Neuron (in vitro differentiated cells): Measurements from ENCODE around the gene CAPS.

Source experiments
- H2AFZ ChIP-seq: one replicate; pipeline ENCODE4 v1.6.1; 2013; ENCODE audit warnings: low read depth, mild to moderate bottlenecking, inconsistent platforms, low read length, moderate library complexity
- H3K27me3 ChIP-seq: one replicate; pipeline ENCODE4 v1.6.1; 2013; ENCODE audit warnings: low read length; ENCODE audit not compliant: insufficient read depth
- H3K36me3 ChIP-seq: one replicate; pipeline ENCODE4 v1.6.1; 2013; ENCODE audit warnings: low read length; ENCODE audit not compliant: insufficient read depth
- H3K4me1 ChIP-seq: one replicate; pipeline ENCODE4 v1.6.1; 2013; ENCODE audit warnings: low read length; ENCODE audit not compliant: insufficient read depth
- H3K4me3 ChIP-seq: 2 replicates; pipeline ENCODE4 v1.5.1; 2013; ENCODE audit warnings: mild to moderate bottlenecking, low read length, moderate library complexity
- H3K9me3 ChIP-seq: one replicate; pipeline ENCODE4 v1.6.1; 2013; ENCODE audit warnings: low read length

Gene CAPS

DNA sequence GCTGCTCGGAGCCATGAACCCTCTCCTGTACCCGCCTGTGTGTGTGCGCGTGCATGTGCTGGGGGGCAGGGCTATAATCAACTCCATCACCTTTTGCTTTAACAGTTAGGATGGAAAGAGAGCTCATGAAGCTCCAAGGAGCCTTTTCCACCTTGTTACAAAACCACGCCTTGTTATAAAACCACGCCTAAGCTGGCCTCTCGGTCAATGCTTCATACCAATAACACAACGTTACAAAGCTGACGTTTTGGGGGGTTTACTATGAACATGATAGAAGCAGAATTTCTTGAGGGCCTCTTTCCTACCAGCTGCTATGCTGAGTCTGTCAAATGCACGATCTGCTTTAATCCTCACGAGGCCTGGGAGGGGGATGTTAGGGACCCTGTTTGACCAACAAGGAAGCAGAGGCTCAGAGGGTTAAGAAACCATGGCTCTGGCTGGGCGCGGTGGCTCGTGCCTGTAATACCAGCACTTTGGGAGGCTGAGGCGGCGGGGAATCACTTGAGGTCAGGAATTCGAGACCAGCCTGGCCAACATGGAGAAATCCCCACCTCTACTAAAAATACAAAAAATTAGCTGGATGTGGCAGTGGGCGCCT lies 11.9 kb downstream of the CAPS start:
- Histone ChIP-seq H2AFZ (no peak overlapping the region), H3K4me3 (no peak overlapping the region), H3K4me1 (no peaks in the 10 kb centered on the region), H3K36me3 (peaks cover 91% of the 10 kb centered on the region), H3K27me3 (no peaks in the 10 kb centered on the region), H3K9me3 (no peaks in the 10 kb centered on the region)

DNA sequence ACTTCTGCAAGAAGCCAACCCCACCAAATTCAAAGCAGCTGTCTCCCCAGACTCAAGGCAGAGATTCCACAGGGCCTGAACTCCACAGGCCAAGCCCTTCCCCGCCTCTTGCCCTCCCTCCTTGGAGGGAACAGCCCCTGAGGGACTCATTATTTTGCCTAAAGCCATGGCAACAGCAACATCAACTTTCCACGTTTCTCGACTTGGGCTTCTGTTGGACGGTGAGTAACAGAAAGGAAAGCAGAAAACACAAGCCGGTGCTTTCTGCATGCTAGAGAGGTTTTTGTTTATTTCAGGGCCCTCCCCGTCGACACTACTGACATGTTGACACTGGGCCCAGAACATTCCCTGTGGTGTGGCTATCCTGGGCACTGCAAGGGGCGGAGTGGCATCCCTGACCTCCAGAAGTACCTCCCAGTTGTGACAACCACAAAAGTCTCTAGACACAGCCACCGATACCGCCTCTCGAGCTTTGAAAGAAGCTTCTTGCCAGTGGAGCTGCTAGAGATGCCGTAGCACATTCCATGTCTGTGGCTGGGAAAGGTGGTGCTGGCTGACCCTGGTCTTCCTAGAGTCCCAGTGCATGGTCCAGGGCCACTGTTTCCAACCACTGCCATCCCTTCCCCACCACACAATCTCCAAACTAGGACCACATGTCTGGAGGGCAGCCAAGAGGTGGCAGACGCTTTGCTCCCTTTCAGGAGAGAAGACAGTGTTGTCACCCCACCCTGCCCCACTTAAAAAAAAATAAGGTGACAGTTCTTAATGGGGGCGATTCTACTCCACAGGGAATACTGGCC lies 12.8 kb downstream of the CAPS start:
- H3K4me1 ChIP-seq, result no peaks in the 10 kb centered on the region
- no peak overlapping the region for H3K4me3 ChIP-seq
- no peak overlapping the region for H2AFZ ChIP-seq
- H3K36me3 ChIP-seq, result peaks cover 88% of the 10 kb centered on the region
- H3K27me3 ChIP-seq, result no peaks in the 10 kb centered on the region
- no peaks in the 10 kb centered on the region for H3K9me3 ChIP-seq

DNA sequence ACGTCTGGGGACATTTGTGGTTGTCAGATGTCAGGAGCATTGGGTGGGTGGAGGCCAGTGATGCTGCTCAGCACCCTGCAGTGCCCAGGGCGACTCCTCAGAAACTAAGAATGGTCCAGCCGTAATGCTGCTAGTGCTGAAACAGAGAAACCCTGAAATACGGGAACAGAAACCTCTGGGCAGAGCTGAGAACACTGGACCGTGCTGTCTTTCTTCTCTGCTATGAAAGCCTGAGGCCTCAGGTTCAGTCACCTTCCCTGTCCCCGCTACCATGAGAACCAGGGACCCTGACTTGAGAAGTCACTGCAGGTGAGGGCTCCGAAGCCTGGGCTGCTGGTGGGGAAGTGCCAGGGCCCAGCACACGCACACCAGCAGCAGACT lies 13.4 kb downstream of the CAPS start:
- Histone ChIP-seq H3K9me3 (no peaks in the 10 kb centered on the region), H3K4me1 (no peaks in the 10 kb centered on the region), H3K27me3 (no peaks in the 10 kb centered on the region), H2AFZ (no peak overlapping the region), H3K4me3 (no peak overlapping the region), H3K36me3 (peaks cover 88% of the 10 kb centered on the region)

DNA sequence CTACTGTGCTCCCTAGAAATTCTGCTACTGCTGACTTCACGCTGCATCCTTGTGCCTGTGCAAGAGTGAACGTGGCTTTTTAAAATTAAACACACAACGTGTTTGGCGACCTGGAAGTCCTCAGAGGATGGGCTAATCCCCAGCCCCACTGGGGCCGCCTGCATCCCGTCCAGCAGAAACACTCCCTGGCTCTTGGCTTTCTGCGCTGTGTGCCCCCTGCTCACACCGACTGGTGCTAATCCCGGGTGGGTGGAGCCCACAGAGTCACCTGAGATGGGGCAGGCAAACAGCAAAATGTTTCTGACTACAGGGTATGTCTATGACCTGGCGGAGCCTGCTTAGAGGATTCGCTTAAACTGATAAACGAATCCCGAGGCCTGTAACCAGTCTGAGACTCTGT lies 15.1 kb downstream of the CAPS start:
- Histone ChIP-seq H3K4me1 (no peaks in the 10 kb centered on the region), H3K27me3 (no peaks in the 10 kb centered on the region), H3K9me3 (no peaks in the 10 kb centered on the region), H2AFZ (no peak overlapping the region), H3K4me3 (no peak overlapping the region), H3K36me3 (peaks cover 83% of the 10 kb centered on the region)

DNA sequence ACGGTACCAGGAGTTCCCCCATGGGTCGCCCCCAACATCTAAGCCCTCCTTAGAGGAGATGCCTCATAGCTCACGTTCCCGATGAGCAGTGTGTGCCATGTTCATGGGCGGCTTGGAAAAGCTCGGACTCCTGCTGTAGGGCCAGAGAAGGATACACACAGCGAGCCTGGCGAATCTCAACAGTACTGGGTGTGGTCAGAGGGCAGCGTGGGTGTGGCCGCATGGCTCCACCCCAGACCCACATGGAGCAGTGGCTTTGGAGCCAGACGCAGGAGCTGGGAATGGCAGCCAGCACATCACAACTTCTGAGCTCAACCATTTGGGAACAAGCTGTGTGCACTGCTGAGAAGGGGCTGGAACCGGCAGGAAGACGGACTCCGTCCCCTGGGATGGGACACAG lies 15.6 kb downstream of the CAPS start:
- no peak overlapping the region for H3K4me3 ChIP-seq
- no peak overlapping the region for H2AFZ ChIP-seq
- H3K4me1 ChIP-seq, result no peaks in the 10 kb centered on the region
- H3K27me3 ChIP-seq, result no peaks in the 10 kb centered on the region
- peaks cover 79% of the 10 kb centered on the region for H3K36me3 ChIP-seq
- no peaks in the 10 kb centered on the region for H3K9me3 ChIP-seq

DNA sequence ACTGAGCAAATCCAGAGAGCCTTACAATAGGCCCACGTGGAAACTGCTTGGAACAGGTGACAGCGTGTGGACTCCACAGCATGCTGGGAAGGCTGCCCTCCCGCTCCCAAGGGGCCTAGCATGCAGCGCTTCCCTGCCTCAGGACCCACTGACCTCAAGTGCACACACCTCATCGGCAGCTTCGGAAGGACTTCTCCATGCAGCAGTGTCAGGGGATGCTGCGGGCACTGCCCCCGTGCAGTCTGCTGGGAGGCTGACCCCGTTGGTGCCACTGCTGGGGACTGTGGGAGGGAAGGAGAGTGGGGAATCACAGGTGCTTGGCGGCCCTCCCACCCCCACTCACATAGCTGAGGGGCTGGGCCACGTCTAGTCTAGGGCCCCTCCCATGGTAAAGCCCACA lies 17.2 kb downstream of the CAPS start:
- Histone ChIP-seq H3K9me3 (no peaks in the 10 kb centered on the region), H3K4me1 (no peaks in the 10 kb centered on the region), H3K36me3 (peaks cover 65% of the 10 kb centered on the region), H2AFZ (no peak overlapping the region), H3K27me3 (no peaks in the 10 kb centered on the region), H3K4me3 (no peak overlapping the region)

DNA sequence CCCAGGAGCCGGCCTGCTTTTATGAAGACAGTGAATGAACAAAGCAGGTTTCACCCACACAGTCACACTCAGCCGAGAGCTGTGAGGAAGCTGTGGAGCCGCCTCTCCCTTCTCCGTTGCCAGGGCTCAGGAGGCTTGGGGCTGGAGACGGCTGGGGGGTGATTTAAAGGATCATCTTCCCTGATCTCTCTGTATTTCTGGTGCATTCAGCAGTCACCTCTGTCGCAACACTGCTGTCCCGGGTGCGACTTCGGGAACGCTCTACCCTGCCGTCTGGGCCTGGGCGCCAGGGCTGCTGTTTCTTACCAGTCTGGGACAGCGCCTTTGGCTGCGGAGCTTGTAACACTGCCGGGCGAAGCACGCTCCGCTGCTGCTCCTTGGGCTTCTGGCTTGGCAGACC lies 18.1 kb downstream of the CAPS start:
- Histone ChIP-seq H3K36me3 (peaks cover 64% of the 10 kb centered on the region), H3K4me3 (no peak overlapping the region), H3K4me1 (no peaks in the 10 kb centered on the region), H3K27me3 (no peaks in the 10 kb centered on the region), H3K9me3 (no peaks in the 10 kb centered on the region), H2AFZ (no peak overlapping the region)

DNA sequence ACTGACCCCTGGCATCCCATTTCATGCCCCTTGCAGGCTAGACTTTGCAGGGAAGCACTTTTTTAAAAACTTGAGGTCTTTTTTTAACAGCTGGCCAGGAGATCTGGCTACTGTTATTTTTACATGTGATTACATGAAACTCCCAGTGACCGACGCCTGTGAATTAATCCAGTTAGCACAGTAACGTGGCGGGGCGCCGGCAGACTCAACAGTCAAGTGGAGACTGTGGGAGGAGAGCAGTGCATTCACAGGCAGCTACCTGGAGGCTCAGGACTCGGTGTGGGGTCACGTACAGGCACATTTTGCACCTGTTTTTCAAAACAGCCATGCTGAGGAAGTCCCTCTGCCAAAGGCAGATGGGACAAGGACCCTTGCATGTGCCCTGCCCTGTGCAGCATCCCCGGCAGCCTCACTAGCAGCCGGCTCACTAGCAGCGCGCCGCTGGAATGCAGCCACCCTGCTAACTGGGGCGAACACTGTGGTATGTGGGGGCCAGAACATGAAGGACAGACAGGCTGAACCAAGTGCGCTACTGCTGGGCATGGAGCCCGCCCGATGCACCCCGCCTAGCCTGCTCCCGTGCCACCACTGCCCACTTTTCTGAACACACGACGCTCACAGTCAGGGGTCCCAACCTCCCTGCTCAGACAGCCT lies 18.7 kb downstream of the CAPS start:
- Histone ChIP-seq H3K4me1 (no peaks in the 10 kb centered on the region), H3K27me3 (no peaks in the 10 kb centered on the region), H3K36me3 (peaks cover 64% of the 10 kb centered on the region), H3K9me3 (no peaks in the 10 kb centered on the region), H3K4me3 (no peak overlapping the region), H2AFZ (no peak overlapping the region)

DNA sequence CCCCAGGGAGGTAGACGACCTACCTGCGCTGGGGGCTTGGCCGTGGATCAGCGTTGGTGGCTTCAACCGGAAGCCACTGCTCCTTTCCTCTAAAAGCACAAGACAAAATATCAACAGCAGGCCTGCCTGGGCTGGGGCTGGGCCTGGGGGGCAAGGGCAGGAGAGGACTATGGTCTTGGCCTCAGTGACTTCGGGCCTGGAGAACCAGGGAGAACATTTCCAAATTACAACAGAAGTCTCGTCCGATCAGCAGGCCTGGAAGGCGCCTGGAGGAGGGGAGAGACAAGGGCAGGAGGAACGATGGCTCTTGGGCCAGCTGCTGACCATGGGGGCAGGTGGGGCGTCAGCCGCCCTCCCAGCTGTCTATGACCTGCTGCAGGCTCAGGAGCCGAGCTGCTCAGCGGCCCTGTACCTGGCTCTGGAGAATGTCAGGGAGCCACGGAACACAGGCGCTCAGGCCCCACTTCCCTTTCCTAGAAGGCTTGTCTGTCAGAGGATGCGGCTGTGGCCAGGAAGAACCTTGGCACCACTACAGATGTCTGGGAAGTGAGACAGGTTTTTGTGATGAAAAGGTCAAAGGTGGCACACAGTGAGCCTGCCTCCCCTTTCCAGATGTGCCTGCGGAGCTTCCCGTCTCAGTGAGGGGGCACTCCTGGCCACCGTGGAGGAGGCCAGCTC lies 19.5 kb downstream of the CAPS start:
- Histone ChIP-seq H3K4me3 (no peak overlapping the region), H3K27me3 (no peaks in the 10 kb centered on the region), H3K9me3 (no peaks in the 10 kb centered on the region), H2AFZ (no peak overlapping the region), H3K4me1 (no peaks in the 10 kb centered on the region), H3K36me3 (peaks cover 61% of the 10 kb centered on the region)

DNA sequence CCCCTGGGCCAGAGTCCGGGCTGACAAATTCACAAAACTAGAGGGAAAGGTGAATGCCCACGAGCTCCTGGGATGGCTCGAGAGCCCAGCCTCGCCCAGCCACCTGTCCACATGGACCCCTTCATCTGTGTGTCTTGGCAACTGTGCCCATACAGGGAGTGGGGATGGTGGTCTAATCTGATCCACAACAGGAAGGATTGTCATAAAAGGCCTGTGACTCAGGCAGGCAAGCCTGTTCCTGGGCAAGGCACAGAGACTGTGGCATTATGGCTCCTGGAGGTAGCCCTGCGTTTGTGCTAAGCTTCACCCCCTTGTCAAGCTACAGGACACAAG lies 20.0 kb downstream of the CAPS start:
- H3K27me3 ChIP-seq, result no peaks in the 10 kb centered on the region
- no peaks in the 10 kb centered on the region for H3K9me3 ChIP-seq
- no peaks in the 10 kb centered on the region for H3K4me1 ChIP-seq
- H3K36me3 ChIP-seq, result peaks cover 59% of the 10 kb centered on the region
- H3K4me3 ChIP-seq, result no peak overlapping the region
- H2AFZ ChIP-seq, result no peak overlapping the region

DNA sequence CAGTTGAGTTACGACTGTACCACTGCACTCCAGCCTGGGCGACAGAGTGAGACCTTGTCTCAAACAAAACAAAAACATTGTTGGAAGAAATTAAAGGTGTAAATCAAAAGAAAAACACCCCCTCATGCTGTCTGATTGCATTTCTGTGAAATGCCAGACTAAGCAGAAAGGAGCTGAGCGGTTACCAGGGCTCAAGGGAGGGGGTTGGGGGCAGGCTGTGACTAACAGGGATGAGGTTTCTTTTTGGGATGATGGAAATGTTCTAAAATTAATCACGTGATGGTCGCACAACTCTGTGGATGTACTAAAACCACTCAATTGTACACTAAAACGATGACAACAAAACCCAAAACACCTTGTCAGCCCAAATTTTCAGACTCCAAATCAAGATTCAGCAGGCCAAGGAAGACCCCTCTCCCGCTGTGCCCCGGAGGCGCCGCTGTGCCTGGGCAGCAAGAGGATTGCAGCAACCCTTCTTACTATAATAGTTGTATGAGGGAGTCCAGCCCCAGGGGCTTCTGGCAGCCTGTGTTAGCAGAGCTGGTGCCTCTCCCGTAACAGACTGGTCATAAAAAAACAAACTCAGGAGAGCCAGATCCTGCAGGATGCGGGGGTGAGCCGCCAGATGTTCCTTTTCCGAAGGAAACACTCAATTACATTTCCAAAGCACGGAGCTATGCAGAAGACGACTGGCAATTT lies 20.9 kb downstream of the CAPS start:
- Histone ChIP-seq H3K27me3 (no peaks in the 10 kb centered on the region), H3K4me1 (no peaks in the 10 kb centered on the region), H3K4me3 (no peak overlapping the region), H2AFZ (no peak overlapping the region), H3K9me3 (no peaks in the 10 kb centered on the region), H3K36me3 (peaks cover 56% of the 10 kb centered on the region)

DNA sequence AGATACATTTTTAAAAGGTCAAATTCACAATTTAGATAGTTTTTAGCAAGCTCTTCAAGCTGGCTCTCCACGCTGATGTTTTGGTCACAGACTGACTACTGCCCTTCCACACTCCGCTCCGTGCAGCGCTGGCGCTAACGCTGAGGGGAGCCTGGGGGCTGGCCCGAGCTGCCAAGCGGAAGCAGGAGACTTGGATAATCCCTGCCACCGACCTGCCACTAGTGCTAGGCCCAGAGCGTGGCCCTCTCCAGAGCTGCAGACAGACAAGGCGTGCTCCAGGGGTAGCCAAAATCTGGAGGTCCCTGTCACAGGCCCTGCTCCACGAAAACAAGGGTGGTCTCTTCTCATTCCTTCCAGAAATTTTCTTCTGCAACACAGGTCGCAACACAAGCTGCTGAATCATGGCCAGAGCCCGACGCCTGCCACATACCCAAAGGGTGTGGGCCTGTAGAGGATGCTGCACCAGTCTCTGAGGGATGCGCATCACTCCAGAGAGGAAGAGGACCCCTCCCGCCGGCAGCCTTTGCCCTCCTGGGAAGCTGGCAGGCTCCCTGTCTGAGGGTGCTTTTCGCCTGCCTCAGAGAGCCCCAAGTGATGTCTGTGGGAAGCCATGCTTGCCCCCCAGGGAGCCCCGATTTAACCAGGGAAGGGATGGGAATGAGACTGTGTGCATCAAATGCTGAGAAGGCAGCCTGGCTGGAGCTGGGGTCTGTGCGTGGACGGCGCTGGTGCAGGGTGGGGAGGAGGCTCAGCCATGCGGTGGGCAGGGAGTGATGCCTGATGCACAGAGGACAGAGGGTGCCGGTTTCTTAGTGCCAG lies 21.6 kb downstream of the CAPS start:
- H3K9me3 ChIP-seq, result no peaks in the 10 kb centered on the region
- no peaks in the 10 kb centered on the region for H3K27me3 ChIP-seq
- peaks cover 55% of the 10 kb centered on the region for H3K36me3 ChIP-seq
- no peaks in the 10 kb centered on the region for H3K4me1 ChIP-seq
- no peak overlapping the region for H2AFZ ChIP-seq
- no peak overlapping the region for H3K4me3 ChIP-seq
